HG02678 (cell line): ENCODE results near the gene RSBN1L.
"Not testable (repeated sequence)": the region's sequence is repeated elsewhere in the genome, so short reads cannot be mapped to it uniquely, and the experiment has no call there.

Experiments
- ATAC-seq: cut with Tn5 transposase; IDR thresholded peaks from one replicate; pipeline ENCODE4 v1.9.1; 2021; ENCODE audit warnings: mild to moderate bottlenecking, moderate library complexity; ENCODE audit not compliant: unreplicated experiment

Gene RSBN1L

GRCh38 chr7:77765906-77766800 lies 69.9 kb downstream of the RSBN1L start:
- ATAC-seq: no peak

DNA sequence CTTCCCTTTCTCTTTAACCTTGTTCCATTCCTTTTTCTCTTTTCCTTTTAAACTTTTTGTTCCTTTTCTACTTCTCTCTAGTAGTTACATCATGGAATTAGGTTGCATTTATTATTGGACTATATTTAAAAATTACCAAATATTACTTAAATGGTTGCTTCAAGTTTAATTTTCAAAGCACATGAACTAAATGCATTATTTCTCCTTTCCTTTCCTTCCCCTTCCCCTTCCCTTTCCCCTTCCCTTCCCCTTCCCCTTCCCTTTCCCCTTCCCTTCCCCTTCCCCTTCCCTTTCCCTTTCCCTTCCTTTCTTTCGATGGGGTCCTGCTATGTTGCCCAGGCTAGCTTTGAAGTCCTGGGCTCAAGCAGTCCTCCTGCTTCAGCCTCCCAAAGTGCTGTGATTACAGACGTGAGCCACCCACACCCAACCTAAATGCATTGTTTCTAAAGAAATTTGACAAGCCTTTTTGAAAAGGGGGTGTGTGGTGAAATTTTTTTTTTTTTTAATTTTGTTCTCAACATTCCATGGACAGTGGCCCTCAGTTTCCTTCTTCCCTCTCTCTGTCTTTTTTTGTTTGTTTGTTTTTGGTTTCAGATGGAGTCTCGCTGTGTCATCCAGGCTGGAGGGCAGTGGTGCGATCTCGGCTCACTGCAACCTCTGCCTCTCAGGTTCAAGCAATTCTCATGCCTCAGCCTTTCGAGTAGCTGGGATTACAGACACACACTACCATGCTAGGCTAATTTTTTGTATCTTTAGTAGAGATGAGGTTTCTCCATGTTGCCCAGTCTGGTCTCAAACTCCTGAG lies 70.7 kb downstream of the RSBN1L start:
- ATAC-seq: no peak

- ATAC-seq: no peak
Observed at GRCh38 chr7:77770316-77770715, 74.1 kb downstream of the RSBN1L start.

- ATAC-seq: no peak
Observed at GRCh38 chr7:77771901-77772300, 75.6 kb downstream of the RSBN1L start.

GRCh38 chr7:77778535-77778934 lies 82.3 kb downstream of the RSBN1L start:
- no peak for ATAC-seq

GRCh38 chr7:77782383-77782782 lies 86.1 kb downstream of the RSBN1L start:
- ATAC-seq: no peak

DNA sequence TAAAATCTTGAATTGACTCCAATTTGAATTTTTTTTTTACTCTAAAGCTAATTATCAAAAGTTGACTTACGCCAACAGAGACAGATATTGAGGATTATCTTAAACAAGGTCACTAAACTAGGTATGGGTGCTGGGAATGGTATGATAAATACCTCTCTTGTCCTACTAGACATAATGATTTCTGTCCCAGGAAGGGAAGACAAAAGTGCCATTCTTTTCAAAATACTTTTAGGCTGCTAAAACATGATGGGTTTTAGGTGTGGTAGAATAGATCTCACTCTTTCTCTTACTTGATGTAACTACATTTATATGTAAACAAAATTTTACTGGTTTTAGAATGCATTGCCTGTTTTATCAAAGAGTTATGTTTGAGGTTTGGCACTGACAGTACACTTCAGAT lies 86.9 kb downstream of the RSBN1L start:
- no peak for ATAC-seq

- ATAC-seq: no peak
Observed at GRCh38 chr7:77783545-77783944, 87.3 kb downstream of the RSBN1L start.

GRCh38 chr7:77784426-77784825 lies 88.2 kb downstream of the RSBN1L start:
- not testable (repeated sequence) for ATAC-seq

GRCh38 chr7:77786018-77786417 lies 89.8 kb downstream of the RSBN1L start:
- ATAC-seq: no peak

- ATAC-seq: no peak
Observed at GRCh38 chr7:77786741-77787140, 90.5 kb downstream of the RSBN1L start.

GRCh38 chr7:77788327-77788902 lies 92.2 kb downstream of the RSBN1L start:
- ATAC-seq: peak; percentile 37

DNA sequence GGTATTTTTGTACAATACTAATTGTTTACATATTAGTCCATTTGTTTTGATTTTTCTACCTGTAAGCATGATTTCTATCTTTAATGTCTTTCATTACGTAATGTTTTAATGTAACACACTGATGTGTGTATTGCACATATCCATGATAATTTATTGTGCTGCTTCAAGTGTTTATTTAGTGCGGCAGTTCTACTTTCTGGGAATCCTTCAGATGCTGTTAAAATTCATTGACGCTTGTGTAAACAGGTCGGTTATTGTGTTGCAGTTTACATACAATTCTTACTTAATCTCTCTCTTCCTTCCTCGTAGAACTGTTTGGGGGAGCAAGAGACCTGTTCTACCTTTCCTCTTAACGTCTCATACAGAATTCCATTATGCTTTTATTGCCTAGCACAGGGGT lies 95.1 kb downstream of the RSBN1L start:
- no peak for ATAC-seq

DNA sequence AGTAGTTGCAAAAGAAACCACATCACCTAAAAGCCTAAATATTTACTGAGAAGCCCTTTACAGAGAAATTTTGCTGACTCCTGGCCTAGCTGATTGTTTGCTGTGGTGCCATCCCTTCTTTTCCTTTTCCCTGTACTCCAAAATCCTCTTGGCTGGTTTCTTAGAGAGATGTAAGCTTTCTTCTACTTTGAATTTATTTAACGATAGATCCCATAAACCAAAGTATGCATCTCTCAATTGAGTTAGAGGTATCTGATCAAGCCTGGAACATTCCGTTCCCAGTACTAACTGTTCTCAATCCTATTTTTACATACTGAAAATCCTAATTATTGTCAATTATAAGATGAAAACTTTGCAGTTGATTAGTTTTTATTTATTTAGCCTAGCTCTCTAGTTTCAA lies 95.7 kb downstream of the RSBN1L start:
- ATAC-seq: no peak

- no peak for ATAC-seq
Observed at GRCh38 chr7:77794000-77794399, 97.7 kb downstream of the RSBN1L start.

GRCh38 chr7:77796109-77796508 lies 99.8 kb downstream of the RSBN1L start:
- ATAC-seq: no peak

- ATAC-seq: no peak
Observed at GRCh38 chr7:77796960-77797359, 100.7 kb downstream of the RSBN1L start.

DNA sequence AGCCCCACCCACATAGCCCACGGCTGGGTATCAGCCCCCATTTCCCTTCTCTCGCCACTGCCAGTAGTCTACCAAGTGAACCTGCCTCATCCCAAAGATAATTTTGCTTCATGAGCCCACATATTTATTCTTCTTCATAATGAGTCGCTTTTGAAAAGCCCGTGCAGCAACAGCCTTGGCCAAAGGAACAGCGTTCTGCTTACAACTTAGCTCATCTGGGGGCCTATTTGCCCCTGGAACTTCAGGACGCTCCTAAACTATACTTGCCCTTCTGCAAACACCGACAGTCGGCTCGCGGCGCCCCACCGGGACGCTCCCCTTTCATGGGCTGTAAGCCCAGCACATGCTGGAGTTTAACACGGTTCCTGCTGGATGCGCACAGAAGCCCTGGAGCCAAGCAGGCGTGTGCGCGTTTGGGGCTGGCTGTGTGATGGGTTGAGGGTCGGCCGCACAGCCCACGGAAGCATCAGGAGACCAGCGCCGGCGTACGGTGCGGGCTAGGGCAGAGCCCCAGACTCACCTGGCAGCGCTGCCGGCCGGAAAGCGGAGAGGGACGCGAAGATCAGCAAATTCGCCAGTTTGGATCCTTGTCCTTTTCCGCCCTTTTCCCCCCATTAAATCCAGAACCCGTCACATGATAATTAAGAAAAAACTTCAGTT lies 101.6 kb downstream of the RSBN1L start:
- peak; percentile 28 for ATAC-seq

DNA sequence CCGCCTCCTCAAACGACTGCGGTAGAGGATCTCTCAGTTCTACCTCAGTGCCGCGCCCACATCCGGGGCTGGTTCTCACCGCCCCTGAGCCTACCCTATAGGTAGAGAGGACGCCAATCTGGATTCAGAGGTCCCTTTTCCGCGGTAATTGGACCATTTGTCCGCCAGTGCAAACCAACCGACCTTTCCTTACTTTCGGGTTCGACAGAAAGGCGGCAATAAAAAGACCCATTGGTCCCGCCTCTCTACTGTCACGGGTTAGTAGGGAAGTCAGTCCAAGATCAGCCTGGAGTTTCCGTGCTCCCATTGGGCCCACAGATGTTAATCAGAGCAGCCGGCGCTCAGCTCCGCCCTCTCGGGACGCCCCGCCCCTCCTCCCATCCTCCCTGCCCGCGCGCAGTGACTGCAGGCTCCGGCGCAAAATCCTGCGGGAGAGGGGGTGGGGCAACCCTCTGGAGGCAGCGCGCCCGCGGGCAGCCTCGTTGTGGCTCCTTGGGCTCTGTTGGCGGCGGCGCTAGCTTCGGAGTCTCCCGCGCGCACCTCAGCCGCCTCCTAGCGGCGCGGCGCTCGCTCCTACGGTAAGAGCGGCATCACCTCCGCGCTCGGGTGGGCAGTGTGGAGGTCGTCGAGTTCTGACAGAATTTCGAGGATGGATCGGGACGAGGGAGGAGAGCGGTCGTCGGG lies 102.3 kb downstream of the RSBN1L start, which contains the start of the genes PHTF2 and TMEM60:
PHTF2 (plus strand) TSS at position 380 of the 684 bp plus-strand sequence.
TMEM60 (minus strand) TSS at position 41 of the 684 bp plus-strand sequence. CDS start 4,061 bp downstream, outside the sequence.
- peak; percentile 90 for ATAC-seq
